Epidermal melanocyte (primary cell): Measurements from ENCODE around the gene EPHA5.
"Not testable (repeated sequence)": the region's sequence is repeated elsewhere in the genome, so short reads cannot be mapped to it uniquely, and the experiment has no call there.

Source experiments
- DNase-seq: peaks from one replicate; pipeline ENCODE4 v3.0.0; 2011; ENCODE audit warnings: low spot score; ENCODE audit not compliant: insufficient read length

EPHA5 gene

DNA sequence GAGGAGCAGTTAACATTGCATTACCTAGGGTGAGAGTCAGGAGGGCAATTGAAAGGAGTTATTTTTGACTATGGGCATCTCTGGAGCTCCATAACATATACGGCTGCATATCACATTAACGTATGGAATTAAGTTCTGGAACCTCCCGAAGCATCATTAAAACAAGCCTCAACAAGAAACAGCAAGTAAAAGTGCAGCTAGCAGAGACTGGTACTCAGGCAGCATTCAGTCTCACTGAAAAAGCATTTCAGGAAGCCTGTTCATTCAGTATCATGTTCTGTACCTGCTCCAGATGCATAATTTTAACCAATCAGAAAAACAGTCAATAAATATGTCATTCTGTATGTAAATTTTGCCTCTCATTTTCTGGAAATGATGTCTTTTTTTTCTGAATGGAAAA, 299.6 kb downstream of the EPHA5 start:
- DNase-seq, result no peak

DNA sequence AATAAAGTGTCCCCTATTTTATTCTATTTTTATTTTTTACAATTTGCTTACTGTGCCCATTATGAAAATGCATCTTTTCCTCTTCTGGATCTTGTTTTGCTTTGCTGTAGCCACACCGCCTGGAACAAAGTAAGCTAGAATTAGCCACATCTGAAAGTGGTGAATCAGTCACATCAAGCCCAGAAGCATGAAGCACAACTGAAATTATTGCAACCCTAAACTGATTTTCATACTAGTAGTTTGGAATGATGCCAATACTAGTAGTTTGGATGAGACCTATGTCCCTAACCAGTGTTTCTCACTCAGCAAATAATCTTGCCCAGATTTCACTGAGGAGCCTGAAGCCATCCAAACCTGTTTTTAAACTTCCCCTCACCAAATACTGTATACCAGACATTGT, 303.0 kb downstream of the EPHA5 start:
- no peak for DNase-seq

- no peak for DNase-seq
These were observed 311.4 kb downstream of the EPHA5 start for GRCh38 chr4:65358914-65359313.

DNA sequence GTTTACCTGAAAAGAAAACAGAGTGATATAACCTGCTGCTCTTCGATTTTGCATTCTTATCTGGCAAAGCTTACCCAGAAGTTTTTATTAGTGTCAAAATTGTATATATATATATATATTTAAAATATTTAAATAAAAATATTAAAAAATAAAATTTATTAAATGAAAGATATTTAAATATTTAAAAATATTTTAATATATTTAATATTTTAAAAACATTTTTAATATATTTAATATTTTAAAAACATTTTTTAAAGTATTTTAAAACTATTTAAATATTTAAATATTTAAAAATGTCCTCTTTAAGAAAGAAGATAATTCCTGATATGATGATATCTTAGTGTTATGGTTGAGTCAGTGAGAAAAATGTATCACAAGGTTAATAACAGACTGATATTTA, 317.2 kb downstream of the EPHA5 start:
- no peak for DNase-seq

DNA sequence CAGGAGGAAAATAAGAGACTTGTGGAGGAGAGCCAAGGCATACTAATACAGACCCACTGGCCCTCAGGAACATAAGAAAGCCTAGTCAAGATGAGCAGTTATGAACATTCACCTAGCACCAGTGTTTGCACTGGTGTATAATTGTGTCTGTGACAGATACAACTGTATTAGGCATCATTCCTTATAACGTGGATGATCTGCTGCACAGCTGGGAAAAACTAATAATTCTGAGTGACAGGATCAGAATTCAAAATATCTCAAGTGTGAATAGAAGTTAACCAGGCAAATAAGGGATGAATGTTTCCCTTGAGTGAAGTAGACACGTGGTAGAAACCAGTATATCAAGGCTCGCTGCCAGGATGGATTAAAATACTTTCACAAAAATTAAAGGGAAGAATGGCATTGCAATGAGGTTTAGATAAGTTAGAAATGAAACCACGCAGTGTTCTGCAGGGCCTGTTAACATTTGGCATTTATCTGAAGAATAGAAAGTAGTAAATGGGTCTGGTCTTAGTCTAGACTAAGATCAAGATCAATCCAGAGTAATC, 325.9 kb downstream of the EPHA5 start:
- no peak for DNase-seq

- DNase-seq, result no peak
These were observed 326.9 kb downstream of the EPHA5 start for GRCh38 chr4:65343342-65343741.

DNA sequence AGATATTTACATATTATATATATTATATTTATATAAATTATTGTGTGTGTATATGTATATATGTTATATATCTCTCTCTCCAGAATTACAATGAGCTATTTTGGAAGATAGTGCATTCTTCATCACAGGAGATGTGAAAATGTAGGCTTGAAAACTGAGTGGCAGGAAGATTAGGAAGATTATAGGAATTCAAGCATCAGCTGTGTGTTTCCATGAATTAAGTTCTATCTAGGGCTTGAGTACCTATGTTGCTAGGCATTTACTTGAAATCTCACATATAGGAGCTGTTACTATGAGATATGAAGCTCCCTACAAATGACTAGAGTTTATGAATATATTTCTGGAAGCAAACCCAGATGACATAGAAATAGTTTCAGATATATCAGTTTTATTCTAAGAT, 328.7 kb downstream of the EPHA5 start:
- DNase-seq, result no peak

- DNase-seq, result no peak
These were observed 329.7 kb downstream of the EPHA5 start for GRCh38 chr4:65340382-65341109.

DNA sequence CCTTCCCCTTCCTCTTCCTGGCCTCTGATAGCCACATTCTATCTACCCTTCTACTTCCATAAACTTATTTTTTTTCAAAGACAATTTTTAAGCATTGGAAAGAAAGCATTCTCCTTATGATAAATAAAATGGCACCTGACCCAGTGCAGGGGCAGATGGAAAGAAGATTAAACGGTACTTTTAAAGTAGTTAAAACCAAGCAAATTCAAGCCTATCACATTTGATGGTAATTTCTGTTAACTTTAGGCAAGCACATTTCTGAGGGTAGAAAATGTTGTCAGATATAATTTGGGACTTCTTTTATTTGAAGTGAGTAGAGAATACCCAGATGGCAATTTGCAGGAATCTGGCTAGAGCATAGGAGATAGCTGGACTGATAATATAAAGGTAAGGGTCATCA, 332.9 kb downstream of the EPHA5 start:
- no peak for DNase-seq

GRCh38 chr4:65336465-65336864, 333.8 kb downstream of the EPHA5 start:
- DNase-seq, result no peak

GRCh38 chr4:65316534-65316933, 353.8 kb downstream of the EPHA5 start:
- no peak for DNase-seq

DNA sequence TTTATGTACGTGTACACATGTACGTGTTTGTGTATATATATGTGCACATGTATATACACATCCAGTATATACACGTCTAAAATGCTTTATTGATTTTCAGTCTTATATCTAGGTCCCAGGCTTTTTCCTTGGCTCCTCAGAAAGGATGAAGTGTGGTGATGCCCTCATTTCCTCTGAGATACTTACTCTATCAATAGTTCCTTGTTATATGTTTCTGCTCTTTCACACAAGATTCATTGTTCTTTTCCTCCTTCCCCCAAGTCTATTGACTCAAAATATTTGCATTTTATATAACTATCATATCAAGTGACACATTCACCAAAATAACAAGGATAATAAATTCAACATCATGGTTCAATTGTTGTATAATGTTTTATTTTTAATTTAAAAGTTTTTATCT, 359.2 kb downstream of the EPHA5 start:
- DNase-seq, result peak; percentile 22

GRCh38 chr4:65310586-65310985, 359.7 kb downstream of the EPHA5 start:
- DNase-seq, result no peak

- DNase-seq, result not testable (repeated sequence)
These were observed 361.7 kb downstream of the EPHA5 start for GRCh38 chr4:65308626-65309025.

- no peak for DNase-seq
These were observed 368.1 kb downstream of the EPHA5 start for GRCh38 chr4:65302145-65302544.

- no peak for DNase-seq
These were observed 374.0 kb downstream of the EPHA5 start for GRCh38 chr4:65296246-65296645.

DNA sequence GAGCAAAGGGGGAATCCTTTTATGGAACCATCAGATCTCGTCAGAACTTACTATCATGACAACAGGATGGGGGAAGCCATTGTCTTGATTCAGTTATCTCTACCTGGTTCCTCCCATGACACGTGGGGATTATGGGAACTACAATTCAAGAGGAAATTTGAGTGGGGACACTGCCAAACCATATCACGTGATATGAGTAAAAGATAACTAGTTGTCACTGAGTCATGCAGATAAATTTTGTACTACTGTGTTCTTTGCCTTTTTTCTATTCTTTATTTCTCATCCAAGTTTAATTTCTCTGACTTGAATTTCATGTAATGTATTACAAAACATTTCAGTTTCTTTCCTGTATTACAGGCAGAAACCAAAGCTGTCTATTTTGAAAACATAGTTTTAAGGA, 383.2 kb downstream of the EPHA5 start:
- DNase-seq, result no peak
